ENCODE data around the gene DNAI1. TPM values are rescaled to one million over a fixed set of nuclear protein-coding genes. Genes with fewer than 3 reads are reported as not detected.

DNAI1 gene
- total and polyA plus RNA-seq, 2 of the 4 experiments (the other 2 are of a cell fraction) = not detected

DNA sequence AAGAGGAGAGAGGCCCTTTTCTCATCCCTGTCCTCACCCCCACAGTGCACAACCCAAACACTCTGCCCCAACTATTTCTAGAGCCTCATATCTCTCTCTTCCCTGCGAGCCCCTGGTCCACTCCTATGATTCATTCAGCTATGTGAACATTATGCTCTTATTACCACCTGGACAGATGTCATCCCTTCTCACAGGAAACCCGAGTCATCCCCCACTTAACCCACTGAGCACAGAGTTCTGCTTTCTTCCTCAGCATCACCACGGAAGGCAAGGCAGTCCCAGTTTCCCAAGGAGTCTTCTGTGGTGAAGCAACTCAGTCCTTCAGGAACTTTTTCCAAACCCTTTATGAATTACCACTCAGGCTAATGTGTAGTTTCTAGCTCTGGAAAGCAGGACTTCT is 1.3 kb downstream of the DNAI1 start:
- Histone ChIP-seq H3K9me1 (ENCODE audit: insufficient read depth, low read length) (peaks cover 5% of the 10 kb centered on the region), H4K8ac (ENCODE audit: low read depth in 2 of 2, low read length in 2 of 2) (no peak overlapping the region), H3K14ac (replicated peaks; ENCODE audit: low read depth, low read length) (no peak overlapping the region), H3K18ac (ENCODE audit: low read depth, low read length) (no peak overlapping the region), H3K36me3 (ENCODE audit: control insufficient read depth, insufficient read depth, low read length) (no peaks in the 10 kb centered on the region), H2BK15ac (ENCODE audit: low read depth, low read length) (no peak overlapping the region), H2BK20ac (ENCODE audit: low read depth, low read length) (no peak overlapping the region), H3K9ac (ENCODE audit: low read depth, low read length) (no peak overlapping the region), H2AFZ (replicated peaks; ENCODE audit: low read length, poor library complexity) (no peak overlapping the region), H3K4me1 (ENCODE audit: control insufficient read depth, insufficient read depth, low read length) (peaks cover 5% of the 10 kb centered on the region), H3K27me3 (ENCODE audit: control insufficient read depth, insufficient read depth, low read length) (peaks cover 9% of the 10 kb centered on the region), H3K4me2 (ENCODE audit: low read depth, low read length) (no peak overlapping the region), H2AK9ac (replicated peaks; ENCODE audit: low read depth, low read length, poor library complexity) (no peak overlapping the region), H4K20me1 (ENCODE audit: insufficient read depth, low read length) (peaks cover 21% of the 10 kb centered on the region), H3K79me1 (ENCODE audit: low read depth in 1 of 2, low read length in 2 of 2) (peaks cover 0 to 32% of the 10 kb centered on the region in 2 experiments; a peak in 3 of 4 replicates), H4K5ac (ENCODE audit: low read depth, low read length) (no peak overlapping the region), H2BK120ac (ENCODE audit: low read depth, low read length) (no peak overlapping the region), H3K56ac (ENCODE audit: extremely low read depth, insufficient read depth, low read length) (no peak overlapping the region), H4K91ac (ENCODE audit: insufficient read depth, low read depth, low read length) (no peak overlapping the region), H3K27ac (ENCODE audit: insufficient read depth, low read length) (no peak overlapping the region), H3K23ac (ENCODE audit: low read depth, low read length) (no peak overlapping the region), H2AK5ac (ENCODE audit: low read depth, low read length) (no peak overlapping the region), H2BK5ac (ENCODE audit: low read depth, low read length, poor library complexity, severe bottlenecking) (no peak overlapping the region), H3K4me3 (ENCODE audit: insufficient read depth, low read depth, low read length) (no peak overlapping the region), H3K9me3 (ENCODE audit: control insufficient read depth, insufficient read depth, low read length) (no peaks in the 10 kb centered on the region), H3K4ac (ENCODE audit: low read depth, low read length) (no peak overlapping the region)
- TF ChIP-seq RCOR1 (IDR thresholded peaks at IDR 0.05; ENCODE audit: insufficient replicate concordance, low read length) (no peak), SMC3 (IDR thresholded peaks at IDR 0.05; ENCODE audit: low read depth, low read length) (no peak)
- TF ChIP-seq, protein P1, sequence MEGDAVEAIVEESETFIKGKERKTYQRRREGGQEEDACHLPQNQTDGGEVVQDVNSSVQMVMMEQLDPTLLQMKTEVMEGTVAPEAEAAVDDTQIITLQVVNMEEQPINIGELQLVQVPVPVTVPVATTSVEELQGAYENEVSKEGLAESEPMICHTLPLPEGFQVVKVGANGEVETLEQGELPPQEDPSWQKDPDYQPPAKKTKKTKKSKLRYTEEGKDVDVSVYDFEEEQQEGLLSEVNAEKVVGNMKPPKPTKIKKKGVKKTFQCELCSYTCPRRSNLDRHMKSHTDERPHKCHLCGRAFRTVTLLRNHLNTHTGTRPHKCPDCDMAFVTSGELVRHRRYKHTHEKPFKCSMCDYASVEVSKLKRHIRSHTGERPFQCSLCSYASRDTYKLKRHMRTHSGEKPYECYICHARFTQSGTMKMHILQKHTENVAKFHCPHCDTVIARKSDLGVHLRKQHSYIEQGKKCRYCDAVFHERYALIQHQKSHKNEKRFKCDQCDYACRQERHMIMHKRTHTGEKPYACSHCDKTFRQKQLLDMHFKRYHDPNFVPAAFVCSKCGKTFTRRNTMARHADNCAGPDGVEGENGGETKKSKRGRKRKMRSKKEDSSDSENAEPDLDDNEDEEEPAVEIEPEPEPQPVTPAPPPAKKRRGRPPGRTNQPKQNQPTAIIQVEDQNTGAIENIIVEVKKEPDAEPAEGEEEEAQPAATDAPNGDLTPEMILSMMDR (conservative IDR thresholded peaks at IDR 0.05; ENCODE audit: low read depth, low read length) = no peak
- CTCF ChIA-PET = no interaction called here
- POLR2A ChIA-PET (ENCODE audit: unreplicated experiment) = no interaction called here
- dilution Hi-C loops (cut with HindIII; ENCODE audit: low sequenced_read_pairs, unreplicated experiment) (no loop called here), in situ Hi-C loops (cut with MboI; ENCODE audit: low sequenced_read_pairs) (no loop called here), intact Hi-C loops (cut with micrococcal nuclease) (no loop called here)
- DNase-seq (peak; percentile 57), ATAC-seq (ENCODE audit: low read depth) (no peak)
- no TSS peak for BruUV-seq (replicated peaks)
- no CpG with 5 or more reads among the region's 3 CpGs for WGBS, 2 experiments (ENCODE audit: extremely low coverage in 2 of 2, insufficient read length in 1 of 2)

All from IMR-90 (cell line).